IMR-90 (cell line): ENCODE measurements around the gene COTL1. TPM values are rescaled to one million over a fixed set of nuclear protein-coding genes. Genes with fewer than 3 reads are reported as not detected.

Experiments
- ATAC-seq: fragments of 200-7000 bp; cut with Tn5 transposase; 2 replicates; pipeline ENCODE4 v1.9.1; 2020; ENCODE audit warnings: low read depth, mild to moderate bottlenecking, moderate library complexity
- BruUV-seq: library from RNA; stranded (reverse); fragments of 400-500 nt; replicated peaks from 2 replicates; lab custom pipeline; 2021; lab: Mats Ljungman, UMichigan
- CTCF ChIA-PET: fragments of 300-600 bp; formaldehyde crosslinking; extraction: SDS; loops from one replicate; lab custom pipeline; 2021; ENCODE audit warnings: antibody characterized with exemption; lab: Yijun Ruan, JAX
- POLR2A ChIA-PET: fragments of 300-600 bp; sonication (Branson Sonifier 250); formaldehyde crosslinking; loops from one replicate; lab custom pipeline; 2022; ENCODE audit warnings: antibody characterized with exemption; ENCODE audit not compliant: unreplicated experiment; lab: Charles Lee
- DNase-seq: peaks from one replicate; pipeline ENCODE4 v3.0.0; 2013
- H2AFZ ChIP-seq: replicated peaks from 2 replicates; pipeline ENCODE3; 2013; ENCODE audit warnings: low read length, mild to moderate bottlenecking; ENCODE audit not compliant: poor library complexity
- H2AK5ac ChIP-seq: 2 replicates; pipeline ENCODE4 v1.6.1; 2013; ENCODE audit warnings: low read depth, low read length, inconsistent platforms
- H2AK9ac ChIP-seq: replicated peaks from 2 replicates; pipeline ENCODE3; 2013; ENCODE audit warnings: mild to moderate bottlenecking, low read depth, low read length, moderate library complexity; ENCODE audit not compliant: poor library complexity
- H2BK120ac ChIP-seq: 2 replicates; pipeline ENCODE4 v1.6.1; 2013; ENCODE audit warnings: low read depth, low read length, inconsistent platforms
- H2BK15ac ChIP-seq: 3 replicates; pipeline ENCODE4 v1.6.1; 2013; ENCODE audit warnings: low read depth, low read length, inconsistent platforms
- H2BK20ac ChIP-seq: 2 replicates; pipeline ENCODE4 v1.6.1; 2013; ENCODE audit warnings: low read depth, mild to moderate bottlenecking, inconsistent platforms, low read length, moderate library complexity
- H2BK5ac ChIP-seq: 2 replicates; pipeline ENCODE4 v1.6.1; 2013; ENCODE audit warnings: mild to moderate bottlenecking, low read depth, low read length, inconsistent platforms; ENCODE audit not compliant: poor library complexity, severe bottlenecking
- H3K14ac ChIP-seq: replicated peaks from 2 replicates; pipeline ENCODE4 v1.6.1; 2013; ENCODE audit warnings: low read depth, low read length, inconsistent platforms
- H3K18ac ChIP-seq: 2 replicates; pipeline ENCODE4 v1.6.1; 2013; ENCODE audit warnings: low read depth, low read length, control low read depth
- H3K23ac ChIP-seq: 2 replicates; pipeline ENCODE4 v1.6.1; 2013; ENCODE audit warnings: low read depth, low read length, inconsistent platforms
- H3K27ac ChIP-seq: 2 replicates; pipeline ENCODE4 v1.5.1; 2013; ENCODE audit warnings: mild to moderate bottlenecking, control low read depth, low read length; ENCODE audit not compliant: insufficient read depth
- H3K27me3 ChIP-seq: 2 replicates; pipeline ENCODE4 v1.6.1; 2013; ENCODE audit warnings: low read length; ENCODE audit not compliant: control insufficient read depth, insufficient read depth
- H3K36me3 ChIP-seq: 2 replicates; pipeline ENCODE4 v1.6.1; 2013; ENCODE audit warnings: low read length, mixed read lengths; ENCODE audit not compliant: control insufficient read depth, insufficient read depth
- H3K4ac ChIP-seq: 2 replicates; pipeline ENCODE4 v1.6.1; 2013; ENCODE audit warnings: low read depth, low read length, inconsistent platforms
- H3K4me1 ChIP-seq: 2 replicates; pipeline ENCODE4 v1.6.1; 2013; ENCODE audit warnings: low read length, mixed read lengths; ENCODE audit not compliant: control insufficient read depth, insufficient read depth
- H3K4me2 ChIP-seq: 2 replicates; pipeline ENCODE4 v1.6.1; 2013; ENCODE audit warnings: low read depth, mild to moderate bottlenecking, control low read depth, low read length, moderate library complexity
- H3K4me3 ChIP-seq: 2 replicates; pipeline ENCODE4 v1.5.1; 2013; ENCODE audit warnings: low read depth, mild to moderate bottlenecking, control low read depth, low read length, moderate library complexity; ENCODE audit not compliant: insufficient read depth
- H3K56ac ChIP-seq: 2 replicates; pipeline ENCODE4 v1.6.1; 2013; ENCODE audit warnings: low read length, inconsistent platforms; ENCODE audit not compliant: insufficient read depth; ENCODE audit errors: extremely low read depth
- H3K79me1 ChIP-seq, 2 experiments: 2 replicates each; pipeline ENCODE4 v1.6.1; 2013; ENCODE audit warnings: low read length in 2 of 2, inconsistent platforms in 1 of 2, low read depth in 1 of 2
- H3K9ac ChIP-seq: 2 replicates; pipeline ENCODE4 v1.6.1; 2013; ENCODE audit warnings: low read depth, low read length, control low read depth
- H3K9me1 ChIP-seq: 2 replicates; pipeline ENCODE4 v1.6.1; 2013; ENCODE audit warnings: low read length, inconsistent platforms; ENCODE audit not compliant: insufficient read depth
- H3K9me3 ChIP-seq: 2 replicates; pipeline ENCODE4 v1.6.1; 2013; ENCODE audit warnings: low read length; ENCODE audit not compliant: control insufficient read depth, insufficient read depth
- H4K20me1 ChIP-seq: 2 replicates; pipeline ENCODE4 v1.6.1; 2013; ENCODE audit warnings: low read length, inconsistent platforms; ENCODE audit not compliant: insufficient read depth
- H4K5ac ChIP-seq: 2 replicates; pipeline ENCODE4 v1.6.1; 2013; ENCODE audit warnings: mild to moderate bottlenecking, low read depth, low read length, control low read depth
- H4K8ac ChIP-seq, 2 experiments: 2 replicates each; pipeline ENCODE4 v1.6.1; 2013; ENCODE audit warnings: low read depth in 2 of 2, low read length in 2 of 2, control low read depth in 1 of 2, inconsistent platforms in 1 of 2
- H4K91ac ChIP-seq: 2 replicates; pipeline ENCODE4 v1.6.1; 2013; ENCODE audit warnings: low read depth, low read length, inconsistent platforms; ENCODE audit not compliant: insufficient read depth
- BHLHE40 ChIP-seq: fragments of 150-350 bp; IDR thresholded peaks from 2 replicates; pipeline ENCODE4 v1.6.1; 2016; ENCODE audit warnings: mild to moderate bottlenecking, low read depth, low read length
- CEBPB ChIP-seq: IDR thresholded peaks from 2 replicates; pipeline ENCODE4 v1.6.1; 2012; ENCODE audit warnings: low read depth, low read length, improper control_type of control experiment
- CTCF ChIP-seq: conservative IDR thresholded peaks from 2 replicates; pipeline ENCODE4 v1.5.1; 2012; ENCODE audit warnings: mild to moderate bottlenecking, low read depth, low read length, improper control_type of control experiment
- FOS ChIP-seq: fragments of 150-350 bp; IDR thresholded peaks from 2 replicates; pipeline ENCODE4 v1.6.1; 2016; ENCODE audit warnings: low read depth, low read length
- MAFK ChIP-seq: IDR thresholded peaks from 2 replicates; pipeline ENCODE4 v1.6.1; 2012; ENCODE audit warnings: low read depth, low read length, improper control_type of control experiment
- MAZ ChIP-seq: IDR thresholded peaks from 2 replicates; pipeline ENCODE4 v1.6.1; 2012; ENCODE audit warnings: low read depth, mild to moderate bottlenecking, low read length, improper control_type of control experiment, moderate library complexity, borderline replicate concordance
- MXI1 ChIP-seq: IDR thresholded peaks from 2 replicates; pipeline ENCODE4 v1.6.1; 2012; ENCODE audit warnings: low read depth, mild to moderate bottlenecking, low read length, moderate library complexity, borderline replicate concordance
- NFE2L2 ChIP-seq: fragments of 150-350 bp; IDR thresholded peaks from 2 replicates; pipeline ENCODE4 v1.6.1; 2016; ENCODE audit warnings: low read depth, mild to moderate bottlenecking, low read length
- POLR2A ChIP-seq: IDR thresholded peaks from 2 replicates; pipeline ENCODE4 v1.6.1; 2012; ENCODE audit warnings: mild to moderate bottlenecking, low read depth, low read length
- RAD21 ChIP-seq: IDR thresholded peaks from 2 replicates; pipeline ENCODE4 v1.6.1; 2012; ENCODE audit warnings: low read length, improper control_type of control experiment
- RCOR1 ChIP-seq: IDR thresholded peaks from 2 replicates; pipeline ENCODE4 v1.6.1; 2012; ENCODE audit warnings: mild to moderate bottlenecking, low read length, improper control_type of control experiment; ENCODE audit not compliant: insufficient replicate concordance
- RFX5 ChIP-seq: IDR thresholded peaks from 2 replicates; pipeline ENCODE4 v1.8.0; 2012; ENCODE audit warnings: low read depth, mild to moderate bottlenecking, low read length, moderate library complexity
- WGBS, 2 experiments: methylation state at CpG; one replicate each; pipeline versions ENCODE4 v1.1.5 to v1.1.7; 2013; ENCODE audit warnings: missing lambda C conversion rate in 2 of 2; ENCODE audit not compliant: insufficient read length in 1 of 2; ENCODE audit errors: extremely low coverage in 2 of 2; 5-methylcytosine and 5-hydroxymethylcytosine counted together
- dilution Hi-C: fragments of 300-500 bp; cut with HindIII; formaldehyde crosslinking; loops from one replicate; pipeline ENCODE4 v1.14.3; 2018; ENCODE audit warnings: low sequenced_read_pairs; ENCODE audit not compliant: unreplicated experiment
- in situ Hi-C: fragments of 300-500 bp; cut with MboI; formaldehyde crosslinking; loops from 3 replicates; pipeline ENCODE4 v1.14.3; 2019; ENCODE audit warnings: low sequenced_read_pairs, inconsistent platforms, mixed read lengths
- intact Hi-C: fragments of 100-400 bp; cut with micrococcal nuclease; formaldehyde crosslinking; loops from 2 replicates; pipeline ENCODE4 v1.10.0; 2022
- polyA plus RNA-seq, 3 experiments: library from polyadenylated mRNA; depleted of rRNA; stranded (reverse); fragments of >200 nt; gene quantifications; 2 replicates each; pipeline ENCODE4 v1.2.3, GENCODE V29; 2012; ENCODE audit warnings: low replicate concordance in 1 of 3
- total RNA-seq: library from RNA; depleted of rRNA; stranded (reverse); fragments of >200 nt; gene quantifications from 2 replicates; pipeline ENCODE4 v1.2.3, GENCODE V29; 2012
- TF ChIP-seq, protein P1 (sequence below): fragments of 150-350 bp; IDR thresholded peaks from 2 replicates; pipeline ENCODE4 v1.6.1; 2016; ENCODE audit warnings: low read depth, mild to moderate bottlenecking, low read length, moderate library complexity, borderline replicate concordance
- TF ChIP-seq, protein P2 (sequence below): fragments of 150-350 bp; IDR thresholded peaks from 2 replicates; pipeline ENCODE4 v1.6.1; 2017; ENCODE audit warnings: mild to moderate bottlenecking, antibody characterized with exemption, low read length, low read depth

COTL1 gene
- total and polyA plus RNA-seq, 2 of the 4 experiments (the other 2 are of a cell fraction) = 144 to 258 TPM

GRCh38 chr16:84600343-84601229 is 17.3 kb downstream of the COTL1 start:
- in situ Hi-C loops (no loop called here), intact Hi-C loops (no loop called here), dilution Hi-C loops (no loop called here)
- H2AK9ac ChIP-seq = peak overlapping the region; percentile 21
- H3K4ac ChIP-seq = peak overlapping the region; percentile 83
- H4K91ac ChIP-seq = peak overlapping the region; percentile 86
- peaks cover 21 to 80% of the 10 kb centered on the region in 2 experiments for H3K79me1 ChIP-seq
- H2BK120ac ChIP-seq = peak overlapping the region; percentile 78
- H3K18ac ChIP-seq = peak overlapping the region; percentile 85
- H2BK5ac ChIP-seq = peak overlapping the region; percentile 72
- H2AFZ ChIP-seq = no peak overlapping the region
- no peaks in the 10 kb centered on the region for H3K27me3 ChIP-seq
- 67% methylated on average over 11 of the region's 25 CpGs; no CpG with 5 or more reads in 1 of the 2 experiments for WGBS, 2 experiments
- CTCF ChIA-PET = no interaction called here
- peaks cover 13% of the 10 kb centered on the region for H3K36me3 ChIP-seq
- H3K23ac ChIP-seq = peak overlapping the region; percentile 86
- peak overlapping the region; percentile 91 for H2AK5ac ChIP-seq
- peak overlapping the region; percentile 69 for H3K56ac ChIP-seq
- H3K14ac ChIP-seq = peak overlapping the region; percentile 78
- peak overlapping the region; percentile 74 for H2BK15ac ChIP-seq
- no peak overlapping the region for H3K4me3 ChIP-seq
- H3K4me2 ChIP-seq = peak overlapping the region; percentile 70
- peak overlapping the region; percentile 45 to 77 for H4K8ac ChIP-seq
- peaks cover 50% of the 10 kb centered on the region for H3K4me1 ChIP-seq
- H3K27ac ChIP-seq = peak overlapping the region; percentile 86
- peaks cover 38% of the 10 kb centered on the region for H3K9me1 ChIP-seq
- H4K5ac ChIP-seq = peak overlapping the region; percentile 75
- peaks cover 3% of the 10 kb centered on the region; the same call in 1 of the 2 replicates for H3K9me3 ChIP-seq
- H4K20me1 ChIP-seq = peaks cover 95% of the 10 kb centered on the region
- BruUV-seq = no TSS peak
- POLR2A ChIA-PET = no interaction called here
- DNase-seq (peak; percentile 43), ATAC-seq (no peak)
- H3K9ac ChIP-seq = peak overlapping the region; percentile 55
- peak overlapping the region; percentile 55 for H2BK20ac ChIP-seq
- TF ChIP-seq MAZ (no peak), FOS (no peak), RAD21 (no peak), MXI1 (no peak), CEBPB (no peak), MAFK (no peak), CTCF (no peak), NFE2L2 (no peak), POLR2A (no peak; the same call in 1 of the 2 replicates), BHLHE40 (no peak), RFX5 (no peak), RCOR1 (no peak)
- TF ChIP-seq, protein P1, sequence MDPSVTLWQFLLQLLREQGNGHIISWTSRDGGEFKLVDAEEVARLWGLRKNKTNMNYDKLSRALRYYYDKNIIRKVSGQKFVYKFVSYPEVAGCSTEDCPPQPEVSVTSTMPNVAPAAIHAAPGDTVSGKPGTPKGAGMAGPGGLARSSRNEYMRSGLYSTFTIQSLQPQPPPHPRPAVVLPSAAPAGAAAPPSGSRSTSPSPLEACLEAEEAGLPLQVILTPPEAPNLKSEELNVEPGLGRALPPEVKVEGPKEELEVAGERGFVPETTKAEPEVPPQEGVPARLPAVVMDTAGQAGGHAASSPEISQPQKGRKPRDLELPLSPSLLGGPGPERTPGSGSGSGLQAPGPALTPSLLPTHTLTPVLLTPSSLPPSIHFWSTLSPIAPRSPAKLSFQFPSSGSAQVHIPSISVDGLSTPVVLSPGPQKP = no peak
- TF ChIP-seq, protein P2, sequence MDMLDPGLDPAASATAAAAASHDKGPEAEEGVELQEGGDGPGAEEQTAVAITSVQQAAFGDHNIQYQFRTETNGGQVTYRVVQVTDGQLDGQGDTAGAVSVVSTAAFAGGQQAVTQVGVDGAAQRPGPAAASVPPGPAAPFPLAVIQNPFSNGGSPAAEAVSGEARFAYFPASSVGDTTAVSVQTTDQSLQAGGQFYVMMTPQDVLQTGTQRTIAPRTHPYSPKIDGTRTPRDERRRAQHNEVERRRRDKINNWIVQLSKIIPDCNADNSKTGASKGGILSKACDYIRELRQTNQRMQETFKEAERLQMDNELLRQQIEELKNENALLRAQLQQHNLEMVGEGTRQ = no peak
